Heart left ventricle (tissue), 16 donors: ENCODE data around the gene ITPR3. TPM values are rescaled to one million over a fixed set of nuclear protein-coding genes. Genes with fewer than 3 reads are reported as not detected.
A peak's percentile ranks its signal among the peaks of the same experiment; 100 is the strongest.

ENCODE experiments used
- ATAC-seq, 4 donors: fragments of 200-7000 bp; cut with Tn5 transposase; one replicate each; pipeline ENCODE4 v1.9.1; 2020 to 2022; ENCODE audit warnings: moderate library complexity in 4 of 4, mild to moderate bottlenecking in 3 of 4, moderate number of reproducible peaks in 1 of 4
- DNase-seq, 5 donors: peaks; one replicate each; pipeline ENCODE4 v3.0.0-alpha.2; 2020
- H3K27ac ChIP-seq, 12 donors: fragments of 200-600 bp; sonication (generic) in 4 of 12; one replicate each; pipeline versions ENCODE4 v1.5.0 to v1.8.0; 2016 to 2022; ENCODE audit warnings: mild to moderate bottlenecking in 2 of 12
- H3K27me3 ChIP-seq, 9 donors: fragments of 200-600 bp; sonication (generic) in 2 of 9; one replicate each; pipeline versions ENCODE4 v1.5.1 to v1.8.0; 2016 to 2022; ENCODE audit warnings: mild to moderate bottlenecking in 3 of 9
- H3K36me3 ChIP-seq, 9 donors: fragments of 200-600 bp; sonication (generic) in 2 of 9; one replicate each; pipeline versions ENCODE4 v1.5.0 to v1.8.0; 2018 to 2022; ENCODE audit warnings: mild to moderate bottlenecking in 2 of 9
- H3K4me1 ChIP-seq, 12 donors: fragments of 200-600 bp; sonication (generic) in 4 of 12; one replicate each; pipeline versions ENCODE4 v1.5.0 to v1.8.0; 2016 to 2022; ENCODE audit warnings: mild to moderate bottlenecking in 3 of 12
- H3K4me3 ChIP-seq, 12 donors: fragments of 200-600 bp; sonication (generic) in 4 of 12; one replicate each; pipeline versions ENCODE4 v1.5.0 to v1.8.0; 2017 to 2022; ENCODE audit warnings: mild to moderate bottlenecking in 9 of 12, moderate library complexity in 4 of 12
- H3K9me3 ChIP-seq, 12 donors: fragments of 200-600 bp; sonication (generic) in 4 of 12; one replicate each; pipeline versions ENCODE4 v1.5.0 to v1.8.0; 2016 to 2022; ENCODE audit warnings: mild to moderate bottlenecking in 1 of 12
- CTCF ChIP-seq, 12 donors: fragments of 200-600 bp; sonication (generic) in 4 of 12; IDR thresholded peaks; one replicate each; pipeline versions ENCODE4 v1.5.0 to v1.8.0; 2018 to 2022; ENCODE audit warnings: antibody characterized with exemption in 12 of 12, mild to moderate bottlenecking in 5 of 12
- POLR2A ChIP-seq, 2 donors: fragments of 450-650 bp; IDR thresholded peaks; one replicate each; pipeline ENCODE4 v1.6.1; 2017; ENCODE audit warnings: antibody characterized with exemption in 2 of 2, mild to moderate bottlenecking in 2 of 2, moderate library complexity in 2 of 2
- WGBS, 4 donors: extraction: QIAGEN DNeasy Blood & Tissue Kit in 2 of 4; methylation state at CpG; one replicate each; pipeline versions ENCODE4 v1.1.5 to v1.1.7; 2013 to 2018; 5-methylcytosine and 5-hydroxymethylcytosine counted together
- intact Hi-C, 10 donors: fragments of 100-400 bp; cut with DNase I; formaldehyde crosslinking; loops; one replicate each; pipeline versions ENCODE4 v1.11.1 to v1.14.2; 2022
- polyA plus RNA-seq, 2 donors: library from polyadenylated mRNA; stranded (reverse); fragments of 200-250 nt; gene quantifications; one replicate each; pipeline ENCODE4 v1.2.3, GENCODE V29; 2013
- total RNA-seq, 9 donors: library from RNA; depleted of rRNA in 2 of 9; stranded (reverse); fragments of >200 nt in 2 of 9; fragmentation: NEBNext Ultra II Directional in 3 of 9; extraction: Animal tissue kit (Norgen Biotek cat#: 25700) in 3 of 9; gene quantifications; one replicate each; pipeline versions ENCODE4 v1.1.0 to v1.2.4, GENCODE V29; 2016 to 2023
- donor health status: ischemic (EF 13 %, LVEDD 7.1; RV severe dilation, severe dysfunction).
- donor health status: healthy with polysubstance abuse.
- donor health status: DM: no; HTN: yes; CAD: no.
- donor health status: DM: no; HTN: no; CAD: no.
- donor health status: ischemic (EF 25% LVEDD 6.9; RV normal size, moderate dysfunction).
- donor health status: ischemic (EF 25% LVEDD 5.7; RV mildly dilated, moderate dysfunction).
- donor health status: healthy.
- donor health status: DM: yes; HTN: yes; CAD: no.
- donor health status: ischemic (EF 35%, LVEDD 5.7; RV mildly dilated, moderate dysfunction).
- donor health status: nonischemic (EF 11% LVEDD 7.7; RV severe dilation, severe dysfunction).
- donor health status: DM: yes; HTN: yes; CAD: no.
- donor health status: PGD.
- donor health status: ischemic (EF 29% LVEDD 5.4; RV normal size, mild dysfunction).
- donor health status: nonischemic (EF 23%, LVEDD 6.1; RV moderate dilation, normal function).

The ITPR3 gene
- total and polyA plus RNA-seq, 11 donors: 4.8 to 33.5 (median 7.8) TPM

GRCh38 chr6:33707771-33708170 is 86.6 kb downstream of the ITPR3 start:
- Histone ChIP-seq H3K27ac (peak overlapping the region in 5 of 12 donors; percentile 80 to 98 (median 93)), H3K36me3 (peaks cover 0 to 18% (median 8%) of the 10 kb centered on the region in 9 donors), H3K9me3 (no peaks in the 10 kb centered on the region), H3K4me3 (no peak overlapping the region), H3K27me3 (no peaks in the 10 kb centered on the region), H3K4me1 (peaks cover 0 to 39% (median 25%) of the 10 kb centered on the region in 12 donors)
- WGBS, 4 donors: 89 to 93% (median 91%) methylated on average over 5 of the region's 5 CpGs
- intact Hi-C loops: no loop called here
- DNase-seq: peak in 1 of 5 donors; percentile 19
- no peak for TF ChIP-seq POLR2A (IDR thresholded peaks at IDR 0.05)
- TF ChIP-seq CTCF (IDR thresholded peaks at IDR 0.05): no peak
- no peak for ATAC-seq

GRCh38 chr6:33708516-33709204 is 87.5 kb downstream of the ITPR3 start:
- peak overlapping the region in 11 of 12 donors; percentile 46 to 98 (median 89) for H3K27ac ChIP-seq
- DNase-seq: peak in 1 of 5 donors; percentile 15
- intact Hi-C loops: no loop called here
- TF ChIP-seq POLR2A (IDR thresholded peaks at IDR 0.05) (no peak), CTCF (IDR thresholded peaks at IDR 0.05) (no peak)
- H3K4me3 ChIP-seq: no peak overlapping the region
- no peak for ATAC-seq
- peaks cover 0 to 39% (median 25%) of the 10 kb centered on the region in 12 donors for H3K4me1 ChIP-seq
- 85 to 89% (median 86%) methylated on average over 10 of the region's 10 CpGs for WGBS, 4 donors
- H3K9me3 ChIP-seq: no peaks in the 10 kb centered on the region
- peaks cover 0 to 18% (median 8%) of the 10 kb centered on the region in 9 donors for H3K36me3 ChIP-seq
- H3K27me3 ChIP-seq: no peaks in the 10 kb centered on the region

GRCh38 chr6:33709605-33710295 is 88.6 kb downstream of the ITPR3 start:
- ATAC-seq (peak in 3 of 4 donors; percentile 31 to 34 (median 34)), DNase-seq (peak in 2 of 5 donors; percentile 17 to 26)
- WGBS, 4 donors: 65 to 67% (median 66%) methylated on average over 10 of the region's 10 CpGs
- H3K27ac ChIP-seq: peak overlapping the region; percentile 43 to 98 (median 84)
- peaks cover 0 to 18% (median 8%) of the 10 kb centered on the region in 9 donors for H3K36me3 ChIP-seq
- no peaks in the 10 kb centered on the region for H3K27me3 ChIP-seq
- no peaks in the 10 kb centered on the region for H3K9me3 ChIP-seq
- H3K4me1 ChIP-seq: peaks cover 0 to 39% (median 25%) of the 10 kb centered on the region in 12 donors
- intact Hi-C loops: loop anchor here in 6 of 10 donors (2.0 to 10.0 kb wide), 7 partner anchors 35 to 445 kb away; partner anchors contain the start of gene LEMD2 (in 1 of the 6)
- H3K4me3 ChIP-seq: no peak overlapping the region
- TF ChIP-seq POLR2A (IDR thresholded peaks at IDR 0.05) (no peak), CTCF (IDR thresholded peaks at IDR 0.05) (no peak)
